SK-N-MC (cell line): ENCODE results near the gene PIGBOS1.

Source experiments
- DNase-seq: peaks from one replicate; pipeline ENCODE4 v3.0.0-alpha.2; 2011; ENCODE audit warnings: low read depth, low spot score
- H3K27ac ChIP-seq: fragments of 200-600 bp; sonication (generic); 2 replicates; pipeline ENCODE4 v1.5.1; 2016; ENCODE audit warnings: mixed run types
- H3K36me3 ChIP-seq: fragments of 200-600 bp; sonication (generic); 2 replicates; pipeline ENCODE4 v1.6.1; 2017; ENCODE audit warnings: antibody characterized with exemption, low read length, mixed read lengths; ENCODE audit not compliant: insufficient read depth
- H3K4me3 ChIP-seq: fragments of 200-600 bp; sonication (generic); 2 replicates; pipeline ENCODE4 v1.5.1; 2016
- H3K9ac ChIP-seq: fragments of 200-600 bp; sonication (generic); 2 replicates; pipeline ENCODE4 v1.8.0; 2017; ENCODE audit warnings: mixed run types, mixed read lengths; ENCODE audit not compliant: insufficient read length
- H3K9me3 ChIP-seq: fragments of 200-600 bp; sonication (generic); 2 replicates; pipeline ENCODE4 v1.6.1; 2017; ENCODE audit warnings: low read depth, mild to moderate bottlenecking, antibody characterized with exemption, low read length, moderate library complexity, mixed read lengths
- EZH2 ChIP-seq: fragments of 200-600 bp; sonication (generic); IDR thresholded peaks from one replicate; pipeline ENCODE4 v1.6.1; 2017; ENCODE audit warnings: antibody characterized with exemption
- FOXP2 ChIP-seq: optimal IDR thresholded peaks from 2 replicates; pipeline ENCODE3; 2011; ENCODE audit warnings: mild to moderate bottlenecking, moderate library complexity; ENCODE audit not compliant: insufficient read depth; ENCODE audit errors: extremely low read length, control extremely low read depth
- POLR2AphosphoS5 ChIP-seq: IDR thresholded peaks from 2 replicates; pipeline ENCODE4 v1.6.1; 2012; ENCODE audit warnings: mild to moderate bottlenecking, low read depth, low read length, borderline replicate concordance

The PIGBOS1 gene

GRCh38 chr15:55279746-55280351 lies 39.1 kb downstream of the PIGBOS1 start:
- H3K27ac ChIP-seq: no peak overlapping the region
- H3K4me3 ChIP-seq: no peak overlapping the region
- H3K9ac ChIP-seq: no peak overlapping the region
- no peaks in the 10 kb centered on the region for H3K9me3 ChIP-seq
- TF ChIP-seq POLR2AphosphoS5 (no peak), EZH2 (no peak), FOXP2 (no peak)
- no peak for DNase-seq
- H3K36me3 ChIP-seq: no peaks in the 10 kb centered on the region

- H3K4me3 ChIP-seq: no peak overlapping the region
- H3K36me3 ChIP-seq: no peaks in the 10 kb centered on the region
- no peak overlapping the region for H3K9ac ChIP-seq
- H3K27ac ChIP-seq: no peak overlapping the region
- DNase-seq: no peak
- H3K9me3 ChIP-seq: no peaks in the 10 kb centered on the region
- TF ChIP-seq FOXP2: no peak
- no peak for TF ChIP-seq EZH2
These were observed 39.7 kb downstream of the PIGBOS1 start for GRCh38 chr15:55279100-55279745.

DNA sequence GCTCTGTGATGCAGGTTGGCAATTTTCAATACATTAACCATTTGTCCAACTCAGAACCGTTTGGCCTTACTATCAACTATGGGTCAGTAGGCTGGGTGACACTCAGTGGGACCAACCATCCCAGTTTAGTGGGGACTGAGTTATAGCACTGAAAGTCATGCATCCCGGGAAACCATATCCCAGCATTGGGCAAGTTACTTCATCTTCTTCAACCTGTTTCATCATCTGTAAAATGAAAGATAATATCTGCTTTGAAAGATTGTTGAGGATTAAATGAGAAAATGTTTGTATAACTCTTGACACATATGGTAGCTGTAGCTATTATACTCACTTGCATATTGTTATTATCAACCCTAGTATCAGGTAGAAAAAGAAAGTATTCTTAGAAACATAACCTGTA lies 41.2 kb downstream of the PIGBOS1 start:
- Histone ChIP-seq H3K9me3 (no peaks in the 10 kb centered on the region), H3K27ac (no peak overlapping the region), H3K4me3 (no peak overlapping the region), H3K9ac (no peak overlapping the region), H3K36me3 (no peaks in the 10 kb centered on the region)
- no peak for DNase-seq
- TF ChIP-seq FOXP2 (no peak), POLR2AphosphoS5 (no peak), EZH2 (no peak)

- H3K4me3 ChIP-seq: no peak overlapping the region
- no peaks in the 10 kb centered on the region for H3K36me3 ChIP-seq
- TF ChIP-seq EZH2 (no peak), FOXP2 (no peak), POLR2AphosphoS5 (no peak)
- no peaks in the 10 kb centered on the region for H3K9me3 ChIP-seq
- H3K27ac ChIP-seq: no peak overlapping the region
- DNase-seq: no peak
- H3K9ac ChIP-seq: no peak overlapping the region
These were observed 41.8 kb downstream of the PIGBOS1 start for GRCh38 chr15:55277116-55277564.

DNA sequence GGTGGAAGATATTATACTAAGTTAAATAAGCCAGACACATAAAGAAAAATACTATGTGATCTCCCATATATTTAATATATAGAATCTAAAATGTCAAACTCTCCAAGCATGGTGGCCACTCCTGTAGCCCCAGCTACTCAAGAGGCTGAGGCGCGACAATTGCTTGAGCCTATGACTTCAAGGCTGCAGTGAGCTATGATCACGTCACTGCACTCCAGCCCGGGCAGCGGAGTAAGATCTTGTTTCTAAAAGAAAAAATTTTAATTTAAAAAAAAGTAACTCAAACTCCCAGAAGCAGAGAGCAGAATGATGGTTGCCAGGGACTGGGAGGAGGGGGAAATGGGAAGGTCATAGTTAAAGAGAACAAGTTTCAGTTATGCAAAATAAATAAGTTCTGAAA lies 42.6 kb downstream of the PIGBOS1 start:
- TF ChIP-seq FOXP2 (no peak), POLR2AphosphoS5 (no peak), EZH2 (no peak)
- Histone ChIP-seq H3K9me3 (no peaks in the 10 kb centered on the region), H3K27ac (no peak overlapping the region), H3K36me3 (no peaks in the 10 kb centered on the region), H3K4me3 (no peak overlapping the region), H3K9ac (no peak overlapping the region)
- no peak for DNase-seq

- Histone ChIP-seq H3K9ac (no peak overlapping the region), H3K9me3 (no peaks in the 10 kb centered on the region), H3K4me3 (no peak overlapping the region), H3K27ac (no peak overlapping the region), H3K36me3 (no peaks in the 10 kb centered on the region)
- TF ChIP-seq POLR2AphosphoS5 (no peak), FOXP2 (no peak), EZH2 (no peak)
- no peak for DNase-seq
These were observed 48.6 kb downstream of the PIGBOS1 start for GRCh38 chr15:55270291-55270690.

DNA sequence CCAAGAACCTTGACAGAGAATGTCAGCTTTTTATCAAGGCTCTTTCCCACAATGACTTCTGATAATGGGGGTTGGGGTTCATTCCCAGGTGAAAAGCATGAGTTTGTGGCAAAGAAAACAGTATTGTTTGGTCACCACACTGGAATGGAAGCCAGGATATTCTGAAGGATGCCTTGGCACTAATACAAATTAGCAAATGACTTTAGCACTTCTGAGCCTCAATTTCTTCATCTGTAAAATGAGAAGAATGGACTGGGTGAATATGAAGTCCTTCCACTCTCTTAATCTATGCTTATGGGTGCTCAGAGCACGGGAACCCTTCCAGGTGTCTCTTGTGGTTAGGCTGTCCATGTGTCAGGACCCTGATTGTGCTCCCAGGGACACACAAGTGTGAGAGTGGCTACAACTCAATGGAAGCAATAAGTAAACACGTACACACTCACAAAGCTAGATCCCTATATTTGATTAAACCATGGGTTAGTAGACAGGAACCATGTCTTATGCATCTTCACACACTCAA lies 50.7 kb downstream of the PIGBOS1 start:
- Histone ChIP-seq H3K9me3 (no peaks in the 10 kb centered on the region), H3K27ac (no peak overlapping the region), H3K9ac (no peak overlapping the region), H3K36me3 (no peaks in the 10 kb centered on the region), H3K4me3 (no peak overlapping the region)
- no peak for DNase-seq
- TF ChIP-seq FOXP2 (no peak), POLR2AphosphoS5 (no peak), EZH2 (no peak)

DNA sequence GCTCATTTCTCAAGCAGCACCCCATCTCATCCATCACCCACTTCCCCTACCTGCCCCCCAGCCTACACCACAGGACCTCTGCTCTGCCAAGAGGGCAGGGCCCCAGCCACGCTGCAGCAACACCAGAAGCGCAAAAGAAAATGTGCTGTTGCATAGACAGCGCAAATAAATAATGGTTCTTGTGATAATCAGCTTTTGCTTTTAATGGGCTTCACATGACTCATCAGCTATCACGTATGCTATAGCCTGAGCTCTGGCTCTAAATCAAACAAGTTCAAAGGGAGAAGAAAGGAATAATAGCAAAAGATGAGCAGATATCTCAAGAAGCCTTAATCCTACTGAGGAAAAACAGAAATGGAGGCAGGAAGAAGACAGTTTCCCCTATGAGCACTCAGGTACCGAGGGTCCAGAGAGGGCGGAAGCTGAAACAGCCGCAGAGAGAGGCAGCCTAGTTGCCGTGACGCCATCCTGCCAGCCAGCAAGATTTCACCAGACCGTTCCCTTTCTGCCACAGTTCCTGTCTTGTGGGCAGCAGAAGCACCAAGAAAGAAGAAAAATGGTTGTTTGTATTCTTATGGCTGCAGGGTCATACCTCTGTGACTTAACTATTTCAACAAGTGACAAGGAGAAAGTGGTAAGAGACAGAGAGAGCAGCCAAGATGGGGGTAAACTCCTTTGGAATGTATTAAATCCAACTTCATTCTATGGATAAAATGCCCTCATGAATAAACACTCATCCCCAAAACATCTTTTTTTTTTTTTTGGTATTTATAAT lies 51.3 kb downstream of the PIGBOS1 start:
- no peak for TF ChIP-seq FOXP2
- TF ChIP-seq EZH2: no peak
- TF ChIP-seq POLR2AphosphoS5: no peak
- no peaks in the 10 kb centered on the region for H3K36me3 ChIP-seq
- no peaks in the 10 kb centered on the region for H3K9me3 ChIP-seq
- no peak for DNase-seq
- H3K4me3 ChIP-seq: no peak overlapping the region
- no peak overlapping the region for H3K27ac ChIP-seq
- no peak overlapping the region for H3K9ac ChIP-seq
